WTC11 (cell line): ENCODE data around the gene B3GAT1. TPM values are rescaled to one million over a fixed set of nuclear protein-coding genes. Genes with fewer than 3 reads are reported as not detected.

Experiments used
- ATAC-seq: fragments of 200-7000 bp; cut with Tn5 transposase; 2 replicates; pipeline ENCODE4 v1.10.0; 2021; ENCODE audit warnings: mild to moderate bottlenecking, moderate library complexity
- CTCF ChIA-PET: fragments of 300-600 bp; sonication (Branson Sonifier 250); formaldehyde crosslinking; loops from one replicate; lab custom pipeline; 2021; ENCODE audit warnings: antibody characterized with exemption; lab: Charles Lee
- POLR2A ChIA-PET: fragments of 350-600 bp; sonication (Branson Sonifier 250); formaldehyde crosslinking; loops from one replicate; lab custom pipeline; 2021; ENCODE audit warnings: antibody characterized with exemption; lab: Charles Lee
- DNase-seq: peaks from one replicate; pipeline ENCODE4 v3.0.0; 2021; ENCODE audit warnings: low spot score
- H3K27ac Mint-ChIP-seq: 2 replicates; pipeline ENCODE4 v1.8.0; 2021; ENCODE audit warnings: mixed read lengths
- H3K27me3 Mint-ChIP-seq: 2 replicates; pipeline ENCODE4 v1.8.0; 2021; ENCODE audit warnings: low read depth, mild to moderate bottlenecking, moderate library complexity, mixed read lengths
- H3K36me3 Mint-ChIP-seq: 2 replicates; pipeline ENCODE4 v1.8.0; 2021; ENCODE audit warnings: mixed read lengths
- H3K4me1 Mint-ChIP-seq: 2 replicates; pipeline ENCODE4 v1.8.0; 2022; ENCODE audit warnings: mixed read lengths
- H3K4me3 Mint-ChIP-seq: 2 replicates; pipeline ENCODE4 v1.8.0; 2021; ENCODE audit warnings: mild to moderate bottlenecking, moderate library complexity, mixed read lengths
- H3K9me3 Mint-ChIP-seq: 2 replicates; pipeline ENCODE4 v1.8.0; 2021; ENCODE audit warnings: mixed read lengths
- AFF4 ChIP-seq: sonication (generic); formaldehyde crosslinking; IDR thresholded peaks from 2 replicates; pipeline ENCODE4 v1.8.1; 2023; ENCODE audit warnings: mild to moderate bottlenecking, missing genetic modification reagents, borderline replicate concordance
- ATF2 ChIP-seq: sonication (generic); formaldehyde crosslinking; IDR thresholded peaks from 2 replicates; pipeline ENCODE4 v1.8.1; 2022; ENCODE audit warnings: low read depth, missing genetic modification reagents, borderline replicate concordance
- E2F5 ChIP-seq: sonication (generic); formaldehyde crosslinking; IDR thresholded peaks from 2 replicates; pipeline ENCODE4 v1.8.1; 2022; ENCODE audit warnings: mild to moderate bottlenecking, moderate library complexity, missing genetic modification reagents
- ELF4 ChIP-seq: sonication (generic); formaldehyde crosslinking; IDR thresholded peaks from 2 replicates; pipeline ENCODE4 v1.8.1; 2022; ENCODE audit warnings: low read depth, mild to moderate bottlenecking, moderate library complexity, missing genetic modification reagents
- FOXJ3 ChIP-seq: sonication (generic); formaldehyde crosslinking; IDR thresholded peaks from 2 replicates; pipeline ENCODE4 v1.9.0; 2021; ENCODE audit warnings: missing genetic modification reagents, mild to moderate bottlenecking, borderline replicate concordance
- HMGA2 ChIP-seq: fragments of 250-450 bp; sonication (Bioruptor Pico); IDR thresholded peaks from 2 replicates; pipeline ENCODE4 v1.4.0; 2021; ENCODE audit warnings: mild to moderate bottlenecking, moderate library complexity
- NFYB ChIP-seq: sonication (generic); formaldehyde crosslinking; conservative IDR thresholded peaks from 2 replicates; pipeline ENCODE4 v1.8.0; 2022; ENCODE audit warnings: low read depth, missing genetic modification reagents
- SOX15 ChIP-seq: fragments of 250-450 bp; sonication (Bioruptor Pico); IDR thresholded peaks from 2 replicates; pipeline ENCODE4 v1.9.0; 2021; ENCODE audit warnings: mild to moderate bottlenecking
- USF1 ChIP-seq: sonication (generic); formaldehyde crosslinking; IDR thresholded peaks from 2 replicates; pipeline ENCODE4 v1.8.0; 2022; ENCODE audit warnings: mild to moderate bottlenecking, missing genetic modification reagents
- ZMAT4 ChIP-seq: fragments of 250-450 bp; sonication (Bioruptor Pico); IDR thresholded peaks from 2 replicates; pipeline ENCODE4 v1.9.0; 2021; ENCODE audit warnings: mild to moderate bottlenecking
- ZNF121 ChIP-seq: sonication (generic); formaldehyde crosslinking; IDR thresholded peaks from 2 replicates; pipeline ENCODE4 v1.8.0; 2023; ENCODE audit warnings: missing genetic modification reagents
- ZNF263 ChIP-seq: sonication (generic); formaldehyde crosslinking; IDR thresholded peaks from 2 replicates; pipeline ENCODE4 v1.8.1; 2022; ENCODE audit warnings: low read depth, mild to moderate bottlenecking, moderate library complexity, missing genetic modification reagents
- ZSCAN18 ChIP-seq: fragments of 250-450 bp; sonication (Bioruptor Pico); IDR thresholded peaks from 2 replicates; pipeline ENCODE4 v2.1.2; 2022; ENCODE audit warnings: mild to moderate bottlenecking, moderate library complexity
- total RNA-seq: library from RNA; stranded (reverse); gene quantifications from 3 replicates; pipeline ENCODE4 v1.2.3, GENCODE V29; 2021
- TF ChIP-seq, protein P1 (sequence below): sonication (generic); formaldehyde crosslinking; conservative IDR thresholded peaks from 2 replicates; pipeline ENCODE4 v1.8.1; 2023; ENCODE audit warnings: mild to moderate bottlenecking, low read depth, missing genetic modification reagents, moderate library complexity
- TF ChIP-seq, protein P2 (sequence below): sonication (generic); formaldehyde crosslinking; IDR thresholded peaks from 2 replicates; pipeline ENCODE4 v1.8.0; 2022; ENCODE audit warnings: mild to moderate bottlenecking, missing genetic modification reagents
- TF ChIP-seq, protein P3 (sequence below): fragments of 250-450 bp; sonication (Bioruptor Pico); IDR thresholded peaks from 2 replicates; pipeline ENCODE4 v1.9.0; 2021; ENCODE audit warnings: moderate library complexity, mild to moderate bottlenecking, inconsistent platforms, borderline replicate concordance
- TF ChIP-seq, protein P4 (sequence below): sonication (generic); formaldehyde crosslinking; IDR thresholded peaks from 2 replicates; pipeline ENCODE4 v1.8.1; 2022; ENCODE audit warnings: mild to moderate bottlenecking, missing genetic modification reagents, moderate library complexity, borderline replicate concordance

B3GAT1 gene
- total RNA-seq, 1 experiment from 2014 or later, result 30.0 TPM

DNA sequence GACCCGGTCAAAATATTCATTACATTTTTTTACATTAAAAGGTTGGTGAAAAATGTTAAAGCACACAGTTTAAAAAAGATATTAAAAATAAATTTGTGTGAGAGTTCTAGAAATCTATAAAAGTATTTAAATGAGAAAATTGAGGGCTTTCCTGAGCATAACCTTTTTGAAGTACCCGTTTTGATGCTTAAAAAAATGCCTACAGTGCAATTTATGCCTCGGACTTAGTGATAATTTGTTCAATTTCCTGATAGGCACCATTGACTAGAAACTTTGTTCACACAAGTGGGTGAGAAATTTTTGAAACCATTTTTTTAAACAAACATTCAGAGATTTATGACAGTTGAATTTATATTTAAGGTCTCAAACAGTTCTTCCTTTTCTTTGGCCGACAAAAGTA is 29.7 kb upstream of the B3GAT1 start (continued):
- TF ChIP-seq, protein P1, sequence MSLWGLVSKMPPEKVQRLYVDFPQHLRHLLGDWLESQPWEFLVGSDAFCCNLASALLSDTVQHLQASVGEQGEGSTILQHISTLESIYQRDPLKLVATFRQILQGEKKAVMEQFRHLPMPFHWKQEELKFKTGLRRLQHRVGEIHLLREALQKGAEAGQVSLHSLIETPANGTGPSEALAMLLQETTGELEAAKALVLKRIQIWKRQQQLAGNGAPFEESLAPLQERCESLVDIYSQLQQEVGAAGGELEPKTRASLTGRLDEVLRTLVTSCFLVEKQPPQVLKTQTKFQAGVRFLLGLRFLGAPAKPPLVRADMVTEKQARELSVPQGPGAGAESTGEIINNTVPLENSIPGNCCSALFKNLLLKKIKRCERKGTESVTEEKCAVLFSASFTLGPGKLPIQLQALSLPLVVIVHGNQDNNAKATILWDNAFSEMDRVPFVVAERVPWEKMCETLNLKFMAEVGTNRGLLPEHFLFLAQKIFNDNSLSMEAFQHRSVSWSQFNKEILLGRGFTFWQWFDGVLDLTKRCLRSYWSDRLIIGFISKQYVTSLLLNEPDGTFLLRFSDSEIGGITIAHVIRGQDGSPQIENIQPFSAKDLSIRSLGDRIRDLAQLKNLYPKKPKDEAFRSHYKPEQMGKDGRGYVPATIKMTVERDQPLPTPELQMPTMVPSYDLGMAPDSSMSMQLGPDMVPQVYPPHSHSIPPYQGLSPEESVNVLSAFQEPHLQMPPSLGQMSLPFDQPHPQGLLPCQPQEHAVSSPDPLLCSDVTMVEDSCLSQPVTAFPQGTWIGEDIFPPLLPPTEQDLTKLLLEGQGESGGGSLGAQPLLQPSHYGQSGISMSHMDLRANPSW (CRISPR knock-in tag), result no peak
- TF ChIP-seq ZNF263 (CRISPR knock-in tag), result no peak
- no peak for TF ChIP-seq ZMAT4 (CRISPR knock-in tag)
- TF ChIP-seq ELF4, result no peak
- no peak for TF ChIP-seq AFF4
- no peak for TF ChIP-seq ATF2 (CRISPR knock-in tag)
- no peak for TF ChIP-seq FOXJ3 (CRISPR knock-in tag)
- TF ChIP-seq, all 79 proteins: peak for 0

GRCh38 chr11:134441281-134441680 is 29.2 kb upstream of the B3GAT1 start:
- no peak overlapping the region for H3K4me3 Mint-ChIP-seq
- POLR2A ChIA-PET, result no interaction called here
- CTCF ChIA-PET, result no interaction called here
- H3K27me3 Mint-ChIP-seq, result no peaks in the 10 kb centered on the region; the same call in 1 of the 2 replicates
- ATAC-seq (no peak), DNase-seq (no peak)
- peaks cover 6% of the 10 kb centered on the region for H3K9me3 Mint-ChIP-seq
- no peak overlapping the region for H3K27ac Mint-ChIP-seq
- H3K4me1 Mint-ChIP-seq, result peaks cover 9% of the 10 kb centered on the region
- no peaks in the 10 kb centered on the region for H3K36me3 Mint-ChIP-seq
- TF ChIP-seq E2F5 (CRISPR knock-in tag) (no peak), NFYB (no peak), SOX15 (CRISPR knock-in tag) (no peak), HMGA2 (no peak), ZNF121 (CRISPR knock-in tag) (no peak), USF1 (CRISPR knock-in tag) (no peak), ZSCAN18 (CRISPR knock-in tag) (no peak), AFF4 (no peak)
- TF ChIP-seq, protein P2, sequence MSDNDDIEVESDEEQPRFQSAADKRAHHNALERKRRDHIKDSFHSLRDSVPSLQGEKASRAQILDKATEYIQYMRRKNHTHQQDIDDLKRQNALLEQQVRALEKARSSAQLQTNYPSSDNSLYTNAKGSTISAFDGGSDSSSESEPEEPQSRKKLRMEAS (CRISPR knock-in tag), result no peak
- TF ChIP-seq, protein P3, sequence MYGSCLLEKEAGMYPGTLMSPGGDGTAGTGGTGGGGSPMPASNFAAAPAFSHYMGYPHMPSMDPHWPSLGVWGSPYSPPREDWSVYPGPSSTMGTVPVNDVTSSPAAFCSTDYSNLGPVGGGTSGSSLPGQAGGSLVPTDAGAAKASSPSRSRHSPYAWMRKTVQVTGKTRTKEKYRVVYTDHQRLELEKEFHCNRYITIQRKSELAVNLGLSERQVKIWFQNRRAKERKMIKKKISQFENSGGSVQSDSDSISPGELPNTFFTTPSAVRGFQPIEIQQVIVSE (CRISPR knock-in tag), result no peak
- TF ChIP-seq, protein P4, sequence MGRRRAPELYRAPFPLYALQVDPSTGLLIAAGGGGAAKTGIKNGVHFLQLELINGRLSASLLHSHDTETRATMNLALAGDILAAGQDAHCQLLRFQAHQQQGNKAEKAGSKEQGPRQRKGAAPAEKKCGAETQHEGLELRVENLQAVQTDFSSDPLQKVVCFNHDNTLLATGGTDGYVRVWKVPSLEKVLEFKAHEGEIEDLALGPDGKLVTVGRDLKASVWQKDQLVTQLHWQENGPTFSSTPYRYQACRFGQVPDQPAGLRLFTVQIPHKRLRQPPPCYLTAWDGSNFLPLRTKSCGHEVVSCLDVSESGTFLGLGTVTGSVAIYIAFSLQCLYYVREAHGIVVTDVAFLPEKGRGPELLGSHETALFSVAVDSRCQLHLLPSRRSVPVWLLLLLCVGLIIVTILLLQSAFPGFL (CRISPR knock-in tag), result no peak
